Fibroblast of mammary gland (primary cell): Measurements from ENCODE around the gene SETD9.

ENCODE experiments used
- DNase-seq: peaks from one replicate; pipeline ENCODE4 v3.0.0-alpha.2; 2010; ENCODE audit warnings: low read depth
- H3K4me3 ChIP-seq: 2 replicates; pipeline ENCODE4 v1.5.1; 2011; ENCODE audit warnings: low read depth, mild to moderate bottlenecking, low read length, moderate library complexity; ENCODE audit not compliant: control insufficient read depth
- TF ChIP-seq, protein P1 (sequence below): conservative IDR thresholded peaks from 2 replicates; pipeline ENCODE4 v1.5.1; 2011; ENCODE audit warnings: low read depth, low read length, inconsistent platforms; ENCODE audit not compliant: control insufficient read depth, insufficient read depth

SETD9 gene

DNA sequence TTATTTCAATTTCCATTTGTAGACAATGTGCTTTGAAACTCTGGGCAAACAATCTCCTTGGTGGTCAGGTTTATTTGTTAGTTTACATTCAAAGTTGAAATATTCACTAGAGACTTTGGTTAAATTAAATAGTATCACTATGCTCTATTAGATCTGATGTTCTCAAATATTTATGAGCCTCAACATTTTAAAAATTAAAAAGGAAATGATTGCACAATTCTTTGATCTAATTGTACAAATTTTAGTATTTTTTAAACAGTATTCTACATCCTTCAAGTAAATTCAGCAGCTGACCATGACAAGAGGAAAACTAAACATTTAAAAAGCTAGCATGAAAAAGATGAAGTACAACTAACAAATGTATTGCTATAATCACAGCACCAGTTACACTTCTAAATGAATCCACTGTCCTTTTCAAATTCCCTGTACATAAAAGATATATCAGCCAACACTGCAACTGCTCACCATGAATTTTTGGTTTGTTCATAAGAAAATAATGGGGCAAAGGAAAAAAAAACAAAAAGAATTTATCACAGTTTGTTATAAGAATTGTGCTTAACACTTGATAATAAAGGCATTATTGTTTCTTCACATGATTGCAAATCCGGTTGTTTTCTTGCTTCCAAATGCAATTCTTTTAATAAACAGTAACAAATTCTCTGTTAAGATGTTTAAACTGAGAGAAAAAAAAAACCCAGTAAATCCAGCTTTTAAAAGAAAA is 10.7 kb downstream of the SETD9 start:
- DNase-seq = no peak
- no peak overlapping the region for H3K4me3 ChIP-seq
- TF ChIP-seq, protein P1, sequence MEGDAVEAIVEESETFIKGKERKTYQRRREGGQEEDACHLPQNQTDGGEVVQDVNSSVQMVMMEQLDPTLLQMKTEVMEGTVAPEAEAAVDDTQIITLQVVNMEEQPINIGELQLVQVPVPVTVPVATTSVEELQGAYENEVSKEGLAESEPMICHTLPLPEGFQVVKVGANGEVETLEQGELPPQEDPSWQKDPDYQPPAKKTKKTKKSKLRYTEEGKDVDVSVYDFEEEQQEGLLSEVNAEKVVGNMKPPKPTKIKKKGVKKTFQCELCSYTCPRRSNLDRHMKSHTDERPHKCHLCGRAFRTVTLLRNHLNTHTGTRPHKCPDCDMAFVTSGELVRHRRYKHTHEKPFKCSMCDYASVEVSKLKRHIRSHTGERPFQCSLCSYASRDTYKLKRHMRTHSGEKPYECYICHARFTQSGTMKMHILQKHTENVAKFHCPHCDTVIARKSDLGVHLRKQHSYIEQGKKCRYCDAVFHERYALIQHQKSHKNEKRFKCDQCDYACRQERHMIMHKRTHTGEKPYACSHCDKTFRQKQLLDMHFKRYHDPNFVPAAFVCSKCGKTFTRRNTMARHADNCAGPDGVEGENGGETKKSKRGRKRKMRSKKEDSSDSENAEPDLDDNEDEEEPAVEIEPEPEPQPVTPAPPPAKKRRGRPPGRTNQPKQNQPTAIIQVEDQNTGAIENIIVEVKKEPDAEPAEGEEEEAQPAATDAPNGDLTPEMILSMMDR = no peak

DNA sequence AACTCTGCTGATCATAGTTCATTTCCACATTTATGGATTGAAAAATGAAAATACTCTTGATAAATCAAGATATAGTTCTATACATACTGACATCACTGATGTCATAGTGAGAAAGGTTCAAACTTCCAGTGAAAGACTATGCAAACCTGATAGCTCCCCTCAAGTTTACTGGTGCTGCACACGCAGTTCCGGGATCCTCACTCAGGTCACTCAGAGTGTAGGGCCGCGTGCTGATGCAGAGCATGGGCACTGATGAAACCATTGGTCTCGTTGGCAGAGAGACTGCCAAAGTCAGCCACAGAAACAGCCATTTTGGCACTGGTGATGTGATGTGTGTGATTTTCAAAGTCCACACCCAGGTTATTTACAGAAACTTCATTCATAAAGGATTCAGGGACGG is 13.5 kb downstream of the SETD9 start:
- no peak for DNase-seq
- no peak overlapping the region for H3K4me3 ChIP-seq
- TF ChIP-seq, protein P1 = no peak

DNA sequence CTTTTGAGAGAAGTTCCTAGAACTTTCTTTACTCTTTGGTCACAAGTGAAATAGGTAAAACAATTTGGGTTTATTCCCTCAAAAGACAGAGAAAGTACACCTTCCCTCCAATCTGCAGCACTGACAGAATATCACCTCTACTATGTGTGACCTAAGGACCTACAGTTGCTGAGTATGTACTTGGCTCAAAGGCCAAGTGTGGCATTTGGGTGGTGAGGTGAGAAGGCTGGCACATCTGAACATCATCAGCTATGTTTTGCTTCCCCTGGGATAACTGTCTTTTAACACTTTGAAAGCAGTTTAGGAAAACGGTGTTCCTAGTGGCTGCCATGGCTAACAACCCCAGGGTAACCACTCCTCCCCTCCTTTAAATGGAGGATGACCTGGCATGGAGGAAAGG is 24.9 kb downstream of the SETD9 start:
- TF ChIP-seq, protein P1 = no peak

DNA sequence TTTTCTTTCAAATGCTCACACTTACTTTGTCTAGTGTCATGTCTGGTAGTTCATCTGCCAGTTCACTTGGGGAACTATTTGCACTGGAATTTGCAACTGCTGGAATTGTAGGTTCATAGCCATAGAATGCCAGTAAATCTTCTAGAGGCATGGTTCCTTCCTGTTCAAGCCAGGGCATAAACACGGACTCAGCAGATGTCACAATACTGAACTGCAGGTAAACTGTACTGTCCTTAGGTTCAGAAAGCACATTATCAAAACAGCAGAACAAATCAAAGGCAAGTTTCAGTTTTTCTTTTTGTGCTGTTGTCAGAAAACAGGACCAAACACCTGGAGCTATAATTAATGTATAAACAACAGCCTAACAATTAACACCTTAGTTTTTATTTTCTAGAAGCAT is 29.5 kb downstream of the SETD9 start:
- no peak for DNase-seq
- H3K4me3 ChIP-seq = no peak overlapping the region
- TF ChIP-seq, protein P1 = no peak

More for the DNA sequence above, 24.9 kb downstream of the SETD9 start:
- no peak for DNase-seq
- no peak overlapping the region for H3K4me3 ChIP-seq

DNA sequence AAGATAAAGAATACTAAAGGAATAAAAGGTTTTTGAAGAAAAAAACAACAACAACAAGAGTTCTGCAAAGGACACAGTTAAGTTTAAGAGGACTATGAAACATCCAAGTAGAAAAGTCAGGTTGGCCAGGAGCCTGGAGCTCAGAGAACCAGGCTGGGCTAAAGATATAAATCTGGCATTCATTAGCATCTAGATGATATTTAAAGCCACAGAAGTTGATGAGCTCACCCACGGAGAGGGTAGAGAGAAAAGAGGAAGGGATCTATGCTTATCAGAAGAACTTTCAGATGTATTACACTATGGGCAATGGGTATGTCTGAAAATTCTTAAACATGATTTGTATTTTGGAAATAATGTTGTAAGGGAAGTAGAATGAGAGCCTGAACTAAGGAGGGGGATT is 32.6 kb downstream of the SETD9 start:
- TF ChIP-seq, protein P1 = no peak
- no peak overlapping the region for H3K4me3 ChIP-seq
- peak; percentile 80 for DNase-seq

DNA sequence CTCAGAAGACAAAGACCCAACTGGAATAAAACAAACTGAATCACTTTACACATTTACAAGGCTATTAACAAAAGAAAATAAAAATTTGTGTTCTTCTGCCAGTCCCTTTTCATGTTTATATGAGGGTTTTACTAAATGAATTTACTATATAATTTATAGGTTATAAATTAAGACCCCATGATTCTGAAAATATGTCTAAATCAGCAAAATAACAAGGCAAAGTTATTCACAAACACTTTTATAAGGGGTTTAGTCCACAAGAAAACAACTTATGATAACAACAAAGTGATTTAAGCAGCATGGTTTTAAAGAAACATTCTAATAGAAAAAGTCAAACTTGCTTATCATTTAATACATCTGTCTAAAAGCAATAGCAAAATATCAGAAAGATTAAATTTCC is 37.7 kb downstream of the SETD9 start:
- TF ChIP-seq, protein P1 = no peak
- no peak overlapping the region for H3K4me3 ChIP-seq
- DNase-seq = no peak
